Natural killer cell (primary cell): ENCODE data around the gene MIA3. TPM values are rescaled to one million over a fixed set of nuclear protein-coding genes. Genes with fewer than 3 reads are reported as not detected.
A peak's percentile ranks its signal among the peaks of the same experiment; 100 is the strongest.

Experiments
- ATAC-seq, 3 donors: fragments of 150-1000 bp in 2 of 3; fragments of 200-7000 bp in 1 of 3; cut with Tn5 transposase; 1 replicate in 1 of 3; 2 replicates in 2 of 3; pipeline ENCODE4 v1.10.0; 2021; ENCODE audit warnings: mild to moderate bottlenecking in 2 of 3, moderate library complexity in 2 of 3
- DNase-seq, 2 donors: peaks; one replicate each; pipeline versions ENCODE4 v3.0.0 to v3.0.0-alpha.2; 2013 to 2021; ENCODE audit warnings: mixed read lengths in 1 of 2
- H3K27ac ChIP-seq: one replicate; pipeline ENCODE4 v1.5.1; 2013; ENCODE audit warnings: mild to moderate bottlenecking, low read length
- H3K27me3 ChIP-seq: one replicate; pipeline ENCODE4 v1.6.1; 2013; ENCODE audit warnings: low read length; ENCODE audit not compliant: control insufficient read depth, insufficient read depth
- H3K36me3 ChIP-seq: one replicate; pipeline ENCODE4 v1.6.1; 2013; ENCODE audit warnings: low read length; ENCODE audit not compliant: control insufficient read depth, insufficient read depth
- H3K4me1 ChIP-seq: one replicate; pipeline ENCODE4 v1.6.1; 2013; ENCODE audit warnings: low read length; ENCODE audit not compliant: control insufficient read depth, insufficient read depth
- H3K4me3 ChIP-seq: one replicate; pipeline ENCODE4 v1.5.1; 2013; ENCODE audit warnings: low read length
- H3K9me3 ChIP-seq: one replicate; pipeline ENCODE4 v1.6.1; 2013; ENCODE audit warnings: low read length; ENCODE audit not compliant: control insufficient read depth, insufficient read depth
- H3K27ac Mint-ChIP-seq, 2 donors: one replicate each; pipeline ENCODE4 v1.8.0; 2022; ENCODE audit warnings: mild to moderate bottlenecking in 2 of 2, mixed read lengths in 2 of 2, moderate library complexity in 1 of 2
- H3K27me3 Mint-ChIP-seq, 2 donors: one replicate each; pipeline ENCODE4 v1.8.0; 2022; ENCODE audit warnings: low read depth in 2 of 2, mixed read lengths in 2 of 2
- H3K36me3 Mint-ChIP-seq: one replicate; pipeline ENCODE4 v1.8.0; 2022; ENCODE audit warnings: mixed read lengths
- H3K4me1 Mint-ChIP-seq, 2 donors: one replicate each; pipeline ENCODE4 v1.8.0; 2022; ENCODE audit warnings: mixed read lengths in 2 of 2
- H3K4me3 Mint-ChIP-seq: one replicate; pipeline ENCODE4 v1.8.0; 2022; ENCODE audit warnings: mild to moderate bottlenecking, moderate library complexity, mixed read lengths
- H3K9me3 Mint-ChIP-seq, 2 donors: one replicate each; pipeline ENCODE4 v1.8.0; 2022; ENCODE audit warnings: mixed read lengths in 2 of 2
- CTCF ChIP-seq: fragments of 200-600 bp; IDR thresholded peaks from one replicate; pipeline ENCODE4 v1.8.0; 2022; ENCODE audit warnings: antibody characterized with exemption
- WGBS: methylation state at CpG from one replicate; pipeline ENCODE4 v1.1.7; 2013; ENCODE audit warnings: missing lambda C conversion rate; ENCODE audit not compliant: insufficient coverage; 5-methylcytosine and 5-hydroxymethylcytosine counted together
- intact Hi-C: fragments of 100-400 bp; cut with micrococcal nuclease; formaldehyde crosslinking; loops from one replicate; pipeline ENCODE4 v1.14.2; 2022
- total RNA-seq, 4 donors: library from RNA; stranded (reverse); fragments of 120-200 nt in 1 of 4; gene quantifications; one replicate each; pipeline versions ENCODE4 v1.2.3 to v1.2.4, GENCODE V29; 2013 to 2022

Gene MIA3
- total RNA-seq, 3 donors from 2014 or later (not counting 1 experiment from before 2014, with no cell fraction given), result 87.0 to 98.8 (median 94.0) TPM

GRCh38 chr1:222588135-222588534, 29.8 kb upstream of the MIA3 start:
- no peaks in the 10 kb centered on the region for H3K9me3 ChIP-seq
- H3K27ac ChIP-seq, result no peak overlapping the region
- ATAC-seq (no peak), DNase-seq (no peak)
- WGBS, result 80% methylated on average over 1 of the region's 1 CpG
- H3K9me3 Mint-ChIP-seq, result no peaks in the 10 kb centered on the region
- H3K36me3 ChIP-seq, result peaks cover 10% of the 10 kb centered on the region
- H3K27me3 ChIP-seq, result no peaks in the 10 kb centered on the region
- H3K4me3 ChIP-seq, result no peak overlapping the region
- H3K27ac Mint-ChIP-seq, result peak overlapping the region in 1 of 2 donors; percentile 96
- no peak for TF ChIP-seq CTCF
- peaks cover 18% of the 10 kb centered on the region for H3K36me3 Mint-ChIP-seq
- H3K27me3 Mint-ChIP-seq, result peaks cover 0 to 2% of the 10 kb centered on the region in 2 donors
- peak overlapping the region; percentile 13 for H3K4me3 Mint-ChIP-seq
- peaks cover 9% of the 10 kb centered on the region for H3K4me1 ChIP-seq
- intact Hi-C loops, result loop anchor here (5.0 kb wide), 1 partner anchor 124 kb away; the partner anchor contains the start of genes AIDA and BROX
- H3K4me1 Mint-ChIP-seq, result peaks cover 27 to 33% of the 10 kb centered on the region in 2 donors

- H3K27ac ChIP-seq, result peak within 1 kb of the TSS; percentile 80
- H3K27me3 Mint-ChIP-seq, result peaks cover 0 to 2% of the 10 kb centered on the region in 2 donors
- ATAC-seq (peak; percentile 98 to 100 (median 99)), DNase-seq (peak; percentile 75 to 92)
- peaks cover 27 to 33% of the 10 kb centered on the region in 2 donors for H3K4me1 Mint-ChIP-seq
- no peaks in the 10 kb centered on the region for H3K27me3 ChIP-seq
- peaks cover 6% of the 10 kb centered on the region for H3K36me3 ChIP-seq
- peaks cover 9% of the 10 kb centered on the region for H3K4me1 ChIP-seq
- H3K27ac Mint-ChIP-seq, result peak within 1 kb of the TSS; percentile 96
- no peak for TF ChIP-seq CTCF
- peak within 1 kb of the TSS; percentile 99 for H3K4me3 Mint-ChIP-seq
- WGBS, result under 1% methylated on average over 41 of the region's 41 CpGs
- peak within 1 kb of the TSS; percentile 74 for H3K4me3 ChIP-seq
- no peaks in the 10 kb centered on the region for H3K9me3 Mint-ChIP-seq
- H3K36me3 Mint-ChIP-seq, result peaks cover 14% of the 10 kb centered on the region
- intact Hi-C loops, result loop anchor here (1.0 to 5.0 kb wide), 3 partner anchors 28 to 123 kb away; partner anchors contain the start of genes AIDA and BROX
- no peaks in the 10 kb centered on the region for H3K9me3 ChIP-seq
Observed at GRCh38 chr1:222589462-222590302, 28.2 kb upstream of the MIA3 start, which contains the start of gene TAF1A. TAF1A (minus strand) TSS chr1:222589933.

GRCh38 chr1:222592171-222592570, 25.7 kb upstream of the MIA3 start:
- Mint-ChIP-seq H3K27me3 (peaks cover 0 to 2% of the 10 kb centered on the region in 2 donors), H3K27ac (no peak overlapping the region), H3K4me1 (peaks cover 26 to 27% of the 10 kb centered on the region in 2 donors), H3K36me3 (peaks cover 1% of the 10 kb centered on the region), H3K9me3 (no peaks in the 10 kb centered on the region), H3K4me3 (no peak overlapping the region)
- intact Hi-C loops, result no loop called here
- no peak overlapping the region for H3K4me3 ChIP-seq
- ATAC-seq, result no peak
- no peaks in the 10 kb centered on the region for H3K27me3 ChIP-seq
- H3K4me1 ChIP-seq, result peaks cover 9% of the 10 kb centered on the region
- H3K27ac ChIP-seq, result no peak overlapping the region
- H3K9me3 ChIP-seq, result no peaks in the 10 kb centered on the region
- TF ChIP-seq CTCF, result no peak
- H3K36me3 ChIP-seq, result peaks cover 2% of the 10 kb centered on the region
- no peak for DNase-seq
- 87% methylated on average over 3 of the region's 3 CpGs for WGBS
